ENCODE measurements around the gene ACRBP.

- TF ChIP-seq POLR2AphosphoS5 (IDR thresholded peaks at IDR 0.05; ENCODE audit: low read depth, low read length) (no peak), TAF1 (IDR thresholded peaks at IDR 0.05; ENCODE audit: borderline replicate concordance, insufficient read depth, low read length) (no peak), SIN3A (IDR thresholded peaks at IDR 0.05; ENCODE audit: borderline replicate concordance, insufficient read depth, low read length) (no peak), FOXP2 (optimal IDR thresholded peaks at IDR 0.05; ENCODE audit: borderline replicate concordance, extremely low read depth, extremely low read length, insufficient read depth) (no peak)
- TF ChIP-seq, protein P1, sequence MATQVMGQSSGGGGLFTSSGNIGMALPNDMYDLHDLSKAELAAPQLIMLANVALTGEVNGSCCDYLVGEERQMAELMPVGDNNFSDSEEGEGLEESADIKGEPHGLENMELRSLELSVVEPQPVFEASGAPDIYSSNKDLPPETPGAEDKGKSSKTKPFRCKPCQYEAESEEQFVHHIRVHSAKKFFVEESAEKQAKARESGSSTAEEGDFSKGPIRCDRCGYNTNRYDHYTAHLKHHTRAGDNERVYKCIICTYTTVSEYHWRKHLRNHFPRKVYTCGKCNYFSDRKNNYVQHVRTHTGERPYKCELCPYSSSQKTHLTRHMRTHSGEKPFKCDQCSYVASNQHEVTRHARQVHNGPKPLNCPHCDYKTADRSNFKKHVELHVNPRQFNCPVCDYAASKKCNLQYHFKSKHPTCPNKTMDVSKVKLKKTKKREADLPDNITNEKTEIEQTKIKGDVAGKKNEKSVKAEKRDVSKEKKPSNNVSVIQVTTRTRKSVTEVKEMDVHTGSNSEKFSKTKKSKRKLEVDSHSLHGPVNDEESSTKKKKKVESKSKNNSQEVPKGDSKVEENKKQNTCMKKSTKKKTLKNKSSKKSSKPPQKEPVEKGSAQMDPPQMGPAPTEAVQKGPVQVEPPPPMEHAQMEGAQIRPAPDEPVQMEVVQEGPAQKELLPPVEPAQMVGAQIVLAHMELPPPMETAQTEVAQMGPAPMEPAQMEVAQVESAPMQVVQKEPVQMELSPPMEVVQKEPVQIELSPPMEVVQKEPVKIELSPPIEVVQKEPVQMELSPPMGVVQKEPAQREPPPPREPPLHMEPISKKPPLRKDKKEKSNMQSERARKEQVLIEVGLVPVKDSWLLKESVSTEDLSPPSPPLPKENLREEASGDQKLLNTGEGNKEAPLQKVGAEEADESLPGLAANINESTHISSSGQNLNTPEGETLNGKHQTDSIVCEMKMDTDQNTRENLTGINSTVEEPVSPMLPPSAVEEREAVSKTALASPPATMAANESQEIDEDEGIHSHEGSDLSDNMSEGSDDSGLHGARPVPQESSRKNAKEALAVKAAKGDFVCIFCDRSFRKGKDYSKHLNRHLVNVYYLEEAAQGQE (IDR thresholded peaks at IDR 0.05; ENCODE audit: insufficient read depth in 1 of 2, low read depth in 2 of 2, low read length in 2 of 2), result no peak
Observed at GRCh38 chr12:6620885-6621274, 26.4 kb downstream of the ACRBP start.

Data from PFSK-1 (cell line).